Measurements from ENCODE around the gene TRPM8.
"Not testable (repeated sequence)": the region's sequence is repeated elsewhere in the genome, so short reads cannot be mapped to it uniquely, and the experiment has no call there.

Gene TRPM8

GRCh38 chr2:233917116-233917515, at the start of gene TRPM8:
TSS of gene TRPM8 (plus strand) at chr2:233917373. CDS start at chr2:233926538, 9,165 bp downstream.
- no peak for DNase-seq (ENCODE audit: low read depth)

GRCh38 chr2:233867993-233868532, 49.1 kb upstream of the TRPM8 start, which contains the start of gene MSL3B:
TSS of gene MSL3B (minus strand) at chr2:233868386.
- peak; percentile 41 for DNase-seq (ENCODE audit: low read depth)

GRCh38 chr2:233871432-233871831, 45.7 kb upstream of the TRPM8 start:
- DNase-seq (ENCODE audit: low read depth), result no peak

GRCh38 chr2:233872125-233872524, 45.0 kb upstream of the TRPM8 start:
- DNase-seq (ENCODE audit: low read depth), result not testable (repeated sequence)

GRCh38 chr2:233882353-233882752, 34.8 kb upstream of the TRPM8 start:
- DNase-seq (ENCODE audit: low read depth), result no peak

GRCh38 chr2:233892793-233893192, 24.4 kb upstream of the TRPM8 start:
- DNase-seq (ENCODE audit: low read depth), result no peak

GRCh38 chr2:233896253-233896652, 20.9 kb upstream of the TRPM8 start:
- peak; percentile 37 for DNase-seq (ENCODE audit: low read depth)

GRCh38 chr2:233901367-233901766, 15.8 kb upstream of the TRPM8 start:
- DNase-seq (ENCODE audit: low read depth), result no peak

- no peak for DNase-seq (ENCODE audit: low read depth)
Measured at GRCh38 chr2:233901884-233902283, 15.3 kb upstream of the TRPM8 start.

GRCh38 chr2:233905945-233906344, 11.2 kb upstream of the TRPM8 start:
- DNase-seq (ENCODE audit: low read depth), result no peak

GRCh38 chr2:233907627-233908026, 9.5 kb upstream of the TRPM8 start:
- no peak for DNase-seq (ENCODE audit: low read depth)

GRCh38 chr2:233912691-233913423, 4.3 kb upstream of the TRPM8 start:
- DNase-seq (ENCODE audit: low read depth), result peak; percentile 37

- no peak for DNase-seq (ENCODE audit: low read depth)
Measured at GRCh38 chr2:233915128-233915527, 2.0 kb upstream of the TRPM8 start.

GRCh38 chr2:233919319-233919718, 2.1 kb downstream of the TRPM8 start:
- no peak for DNase-seq (ENCODE audit: low read depth)

- peak; percentile 6 for DNase-seq (ENCODE audit: low read depth)
Measured at GRCh38 chr2:233919938-233920337, 2.8 kb downstream of the TRPM8 start.

- DNase-seq (ENCODE audit: low read depth), result no peak
Measured at GRCh38 chr2:233922471-233922870, 5.3 kb downstream of the TRPM8 start.

- no peak for DNase-seq (ENCODE audit: low read depth)
Measured at GRCh38 chr2:233925402-233925801, 8.2 kb downstream of the TRPM8 start.

GRCh38 chr2:233926806-233927205, 9.6 kb downstream of the TRPM8 start:
- DNase-seq (ENCODE audit: low read depth), result no peak

GRCh38 chr2:233928594-233929351, 11.6 kb downstream of the TRPM8 start:
- DNase-seq (ENCODE audit: low read depth), result peak; percentile 9

- no peak for DNase-seq (ENCODE audit: low read depth)
Measured at GRCh38 chr2:233929352-233930022, 12.3 kb downstream of the TRPM8 start.

- no peak for DNase-seq (ENCODE audit: low read depth)
Measured at GRCh38 chr2:233934524-233934923, 17.4 kb downstream of the TRPM8 start.

- DNase-seq (ENCODE audit: low read depth), result no peak
Measured at GRCh38 chr2:233935426-233935825, 18.3 kb downstream of the TRPM8 start.
